Stimulated activated CD4-positive, alpha-beta T cell treated with anti-CD3 and anti-CD28 coated beads, Interleukin-12 subunit alpha, Interleukin-12 subunit beta, amount 100 ng/mL, for 48 hours (primary cell): ENCODE measurements around the gene SGPP1.
"Not testable (repeated sequence)": the region's sequence is repeated elsewhere in the genome, so short reads cannot be mapped to it uniquely, and the experiment has no call there.

Experiments
- DNase-seq, 3 donors: peaks; one replicate each; pipeline ENCODE4 v3.0.0-alpha.2; 2020; ENCODE audit warnings: low read depth in 2 of 3, low spot score in 1 of 3

The SGPP1 gene

GRCh38 chr14:63727736-63728728 is at the start of gene SGPP1:
Gene SGPP1, minus strand, starts transcription at chr14:63728065. Its CDS starts 121 bp downstream, at chr14:63727944.
- peak; percentile 42 to 70 (median 47) for DNase-seq

- no peak for DNase-seq
Observed at GRCh38 chr14:63777024-63777423, 49.2 kb upstream of the SGPP1 start.

- no peak for DNase-seq
Observed at GRCh38 chr14:63773504-63773903, 45.6 kb upstream of the SGPP1 start.

- DNase-seq = peak in 2 of 3 donors; percentile 10 to 30
Observed at GRCh38 chr14:63770187-63770807, 42.4 kb upstream of the SGPP1 start.

- DNase-seq = no peak
Observed at GRCh38 chr14:63766611-63767010, 38.7 kb upstream of the SGPP1 start.

- DNase-seq = no peak
Observed at GRCh38 chr14:63764620-63765139, 36.8 kb upstream of the SGPP1 start.

- DNase-seq = no peak
Observed at GRCh38 chr14:63764103-63764502, 36.2 kb upstream of the SGPP1 start.

GRCh38 chr14:63761351-63762117 is 33.7 kb upstream of the SGPP1 start:
- DNase-seq = no peak

GRCh38 chr14:63760014-63760413 is 32.1 kb upstream of the SGPP1 start:
- DNase-seq = no peak

GRCh38 chr14:63759456-63759855 is 31.6 kb upstream of the SGPP1 start:
- DNase-seq = no peak

- no peak for DNase-seq
Observed at GRCh38 chr14:63757211-63757610, 29.3 kb upstream of the SGPP1 start.

GRCh38 chr14:63752449-63753169 is 24.7 kb upstream of the SGPP1 start:
- no peak for DNase-seq

- DNase-seq = not testable (repeated sequence)
Observed at GRCh38 chr14:63751076-63751475, 23.2 kb upstream of the SGPP1 start.

GRCh38 chr14:63747846-63748245 is 20.0 kb upstream of the SGPP1 start:
- no peak for DNase-seq

GRCh38 chr14:63745858-63746425 is 18.1 kb upstream of the SGPP1 start:
- no peak for DNase-seq

GRCh38 chr14:63745272-63745671 is 17.4 kb upstream of the SGPP1 start:
- no peak for DNase-seq

GRCh38 chr14:63737582-63738006 is 9.7 kb upstream of the SGPP1 start:
- DNase-seq = no peak

GRCh38 chr14:63735720-63736119 is 7.9 kb upstream of the SGPP1 start:
- DNase-seq = no peak

GRCh38 chr14:63730659-63731058 is 2.8 kb upstream of the SGPP1 start:
- no peak for DNase-seq

- DNase-seq = peak in 1 of 3 donors; percentile 9
Observed at GRCh38 chr14:63727231-63727735, 582 bp downstream of the SGPP1 start.
